NCI-H748 (cell line): Measurements from ENCODE around the gene SMG6.
"Not testable (repeated sequence)": the region's sequence is repeated elsewhere in the genome, so short reads cannot be mapped to it uniquely, and the experiment has no call there.

Experiments
- DNase-seq: peaks from one replicate; lab custom pipeline; 2025; ENCODE audit not compliant: unreplicated experiment; lab: John Stamatoyannopoulos, UW

Gene SMG6

DNA sequence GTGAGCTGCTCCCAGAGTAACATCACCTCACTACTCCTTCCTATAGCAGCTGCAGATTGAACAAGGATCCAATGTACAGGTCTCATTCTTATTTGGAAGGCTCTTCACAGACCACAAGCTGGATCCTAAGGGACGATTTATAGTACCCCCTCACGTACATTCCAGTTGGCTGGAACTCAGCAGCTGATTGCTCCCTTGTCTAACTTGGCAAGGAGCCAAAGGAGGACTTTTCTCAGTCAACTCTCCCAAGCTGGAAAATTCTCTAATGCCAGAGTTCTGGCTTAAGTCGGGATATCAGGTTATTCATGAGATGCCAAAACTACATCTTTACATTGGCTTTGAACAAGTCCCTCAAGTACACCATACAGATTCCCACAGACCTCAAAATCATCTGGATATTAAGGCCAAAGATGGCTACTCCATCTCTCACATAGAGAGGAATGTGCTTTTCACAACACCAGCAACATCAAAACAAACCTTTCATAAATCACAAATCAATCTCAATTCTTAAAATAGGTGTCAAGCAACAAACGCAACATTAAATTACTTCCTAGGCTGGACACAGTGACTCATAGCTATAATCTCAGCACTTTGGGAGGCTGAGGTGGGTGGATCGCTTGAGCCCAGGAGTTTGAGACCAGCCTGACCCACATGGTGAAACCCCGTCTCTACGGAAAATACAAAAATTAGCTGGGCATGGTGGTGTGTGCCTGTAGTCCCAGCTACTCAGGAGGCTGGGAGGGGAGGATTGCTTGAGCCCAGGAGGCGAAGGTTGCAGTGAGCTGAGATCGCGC is 39.3 kb downstream of the SMG6 start:
- DNase-seq: no peak

- no peak for DNase-seq
Measured at GRCh38 chr17:2263183-2264066, 40.2 kb downstream of the SMG6 start.

DNA sequence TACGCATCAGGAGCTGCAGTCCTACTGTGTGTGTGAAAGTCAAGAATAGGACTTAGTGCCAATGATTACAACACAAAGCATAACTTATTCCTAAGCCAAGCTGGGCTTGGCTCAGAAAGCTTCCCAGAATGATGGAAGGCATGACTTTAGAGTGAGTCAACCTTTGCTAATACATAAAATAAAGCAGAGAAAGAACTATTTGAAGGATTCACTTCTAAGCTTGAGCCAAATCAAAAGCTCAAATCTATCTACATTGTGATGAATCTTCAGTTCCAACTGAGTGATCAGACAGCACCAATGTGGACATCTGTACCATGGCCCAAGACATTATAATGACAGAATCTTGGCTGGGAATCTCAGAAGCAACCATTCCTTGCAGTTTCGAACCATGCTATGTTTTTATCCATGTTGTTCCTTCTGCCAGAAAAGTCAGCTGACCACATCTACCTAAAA is 41.4 kb downstream of the SMG6 start:
- DNase-seq: no peak

- DNase-seq: no peak
Measured at GRCh38 chr17:2259769-2260536, 43.6 kb downstream of the SMG6 start.

- DNase-seq: not testable (repeated sequence)
Measured at GRCh38 chr17:2258830-2259229, 44.8 kb downstream of the SMG6 start.

DNA sequence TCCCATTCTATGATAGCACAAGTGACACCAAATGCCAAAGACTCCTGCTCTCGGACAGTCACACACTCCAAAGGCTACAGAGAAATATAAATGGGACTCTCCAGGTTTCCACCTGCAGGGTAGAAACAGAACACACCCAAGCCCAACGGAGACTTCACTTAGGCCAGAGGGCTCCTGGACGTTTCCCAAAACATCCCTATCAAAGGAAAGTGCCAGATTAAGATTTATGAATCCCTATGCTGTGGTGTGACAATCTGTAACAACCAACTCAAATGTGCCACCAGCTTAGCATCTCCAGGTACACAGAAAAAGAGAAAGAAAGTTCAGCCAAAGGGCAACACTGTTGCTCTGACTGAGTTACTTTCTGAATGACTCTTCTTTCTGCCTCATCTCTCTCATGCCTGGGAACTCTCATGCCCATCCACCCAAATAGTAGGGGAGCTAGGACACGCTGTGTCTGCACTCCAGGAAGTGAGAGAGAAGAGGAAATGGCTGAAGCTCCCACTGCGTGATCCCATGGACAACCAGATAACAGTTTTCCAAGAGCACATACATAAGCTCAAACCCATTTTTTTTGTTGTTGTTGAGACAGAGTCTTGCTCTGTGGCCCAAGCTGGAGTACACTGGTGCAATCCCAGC is 49.7 kb downstream of the SMG6 start:
- DNase-seq: no peak

DNA sequence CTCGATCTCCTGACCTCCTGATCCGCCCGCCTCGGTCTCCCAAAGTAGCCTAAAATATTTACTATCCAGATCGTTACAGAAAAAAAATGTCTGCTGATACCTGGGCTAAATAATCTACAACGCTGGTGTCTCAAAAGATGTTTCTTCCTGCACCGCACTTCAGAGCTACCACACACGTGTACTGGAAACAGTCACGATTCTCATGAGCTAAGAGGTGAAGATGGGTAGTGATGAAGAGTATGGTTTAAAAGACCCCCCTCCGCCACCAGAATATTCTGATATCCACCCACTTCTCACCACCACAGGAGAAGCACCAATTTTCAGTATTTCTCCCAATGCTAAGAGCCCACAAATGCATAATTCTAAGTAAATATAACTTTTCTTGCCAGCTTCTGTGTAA is 50.2 kb downstream of the SMG6 start:
- no peak for DNase-seq

- DNase-seq: no peak
Measured at GRCh38 chr17:2251098-2251497, 52.5 kb downstream of the SMG6 start.

GRCh38 chr17:2250140-2251095 is 53.2 kb downstream of the SMG6 start:
- DNase-seq: no peak

GRCh38 chr17:2247005-2247404 is 56.6 kb downstream of the SMG6 start:
- DNase-seq: no peak

GRCh38 chr17:2244545-2245525 is 58.8 kb downstream of the SMG6 start:
- peak; percentile 81 for DNase-seq

DNA sequence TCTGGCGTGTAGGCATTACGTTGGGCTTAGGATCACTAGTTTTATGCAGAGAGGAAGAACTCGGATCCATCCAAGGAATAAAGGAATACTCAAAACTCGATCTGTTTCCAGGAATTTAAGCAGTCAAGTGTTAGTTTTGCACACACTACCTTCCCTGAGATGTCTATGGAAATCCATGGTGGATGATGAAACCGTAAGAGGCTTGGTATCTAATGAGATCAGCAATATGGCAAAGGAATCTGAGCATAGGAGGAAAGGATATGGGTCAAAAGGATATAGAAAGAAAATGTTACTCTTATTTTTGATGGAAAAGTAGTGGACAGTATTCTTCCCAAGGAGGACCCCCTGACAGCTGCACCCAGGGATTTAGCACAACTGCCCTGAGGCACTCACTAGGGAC is 59.6 kb downstream of the SMG6 start:
- DNase-seq: no peak

DNA sequence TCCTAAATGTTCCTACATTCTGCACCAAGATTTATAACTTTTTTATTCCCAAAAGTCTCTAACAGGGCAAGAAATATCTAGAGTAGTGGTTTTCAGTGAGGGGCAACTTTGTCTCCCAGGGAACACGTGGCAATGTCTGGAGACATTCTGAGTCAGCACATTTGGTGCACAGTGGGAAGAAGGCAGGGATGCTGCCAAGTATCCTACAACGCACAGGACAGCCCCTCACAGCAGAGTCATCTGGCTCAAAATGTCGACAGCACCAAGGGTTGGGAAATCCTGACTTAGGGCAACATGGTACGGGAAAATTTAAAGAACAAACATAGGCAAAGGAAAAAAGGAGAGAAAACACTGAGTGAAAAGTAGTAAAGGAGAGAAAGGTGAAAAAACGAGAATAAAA is 61.8 kb downstream of the SMG6 start:
- no peak for DNase-seq

DNA sequence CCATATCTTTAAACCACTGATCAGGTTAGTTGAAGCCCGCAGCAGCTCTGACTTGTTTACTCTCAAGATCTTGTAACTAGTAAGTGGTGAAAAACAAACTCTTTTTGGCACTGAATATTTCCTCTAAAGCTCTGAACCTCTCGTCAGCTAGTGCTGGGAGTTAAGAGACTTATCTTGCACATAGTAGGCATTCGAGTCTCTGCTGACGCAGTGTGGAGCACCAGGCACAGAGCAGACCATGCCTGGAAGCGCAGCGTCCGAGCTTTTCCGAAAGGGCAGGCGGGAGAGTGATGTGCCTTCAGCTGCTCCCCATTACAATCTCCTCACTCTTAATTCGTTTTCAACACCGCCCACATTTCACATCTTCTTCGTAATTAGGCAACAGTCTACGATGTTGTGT is 63.0 kb downstream of the SMG6 start:
- DNase-seq: no peak

DNA sequence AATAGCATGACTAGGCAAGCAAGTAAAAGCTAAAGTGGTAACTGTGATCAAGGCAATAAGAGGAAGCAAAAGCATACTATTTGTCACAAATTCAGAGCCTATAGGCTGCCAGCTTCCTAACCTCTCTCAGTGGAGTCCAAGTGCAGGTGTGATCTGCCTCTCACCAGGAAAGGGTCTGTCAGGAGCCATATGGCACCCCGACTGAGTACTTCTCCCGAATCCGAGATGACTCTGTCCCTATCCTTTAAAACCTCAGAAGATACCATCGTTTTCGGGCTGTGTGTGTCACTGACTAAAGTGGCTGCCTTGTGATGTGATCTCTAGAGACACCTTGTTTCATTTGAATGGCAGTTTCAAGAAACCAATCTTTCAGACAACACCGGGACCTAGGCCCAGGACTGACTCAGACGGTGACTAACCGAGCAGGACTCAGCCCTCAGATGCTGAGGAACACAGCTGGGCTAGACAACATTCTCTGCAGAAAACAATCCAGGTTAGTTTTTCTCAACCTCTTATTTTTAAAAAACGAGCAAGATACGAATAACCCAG is 63.6 kb downstream of the SMG6 start:
- no peak for DNase-seq

- no peak for DNase-seq
Measured at GRCh38 chr17:2239170-2239551, 64.4 kb downstream of the SMG6 start.

GRCh38 chr17:2238432-2239169 is 65.0 kb downstream of the SMG6 start:
- no peak for DNase-seq

DNA sequence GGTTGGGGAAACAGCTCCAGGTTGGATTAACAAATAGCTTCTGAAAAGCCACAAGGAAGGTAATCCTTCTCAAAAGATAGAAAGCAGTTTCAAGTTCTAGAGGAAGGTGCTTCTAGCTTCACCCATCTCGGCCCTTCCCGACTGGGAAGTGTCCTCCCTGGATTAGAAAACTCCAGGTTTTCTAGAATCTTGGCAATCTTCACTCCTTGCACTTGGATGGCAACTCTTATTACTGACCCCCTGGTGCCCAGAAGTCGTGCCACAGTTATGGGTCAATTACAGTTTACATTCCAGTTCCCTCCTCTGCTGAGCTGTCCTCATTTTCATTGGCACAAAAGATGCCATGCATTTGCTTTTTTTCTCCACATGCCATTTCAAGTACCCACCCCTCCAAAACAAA is 65.6 kb downstream of the SMG6 start:
- DNase-seq: no peak
